Ectodermal cell (in vitro differentiated cells): Measurements from ENCODE around the gene CLCN3.

ENCODE experiments used
- H3K27ac ChIP-seq: 2 replicates; pipeline ENCODE4 v1.7.0; 2013; ENCODE audit warnings: mild to moderate bottlenecking, low read depth, low read length; ENCODE audit not compliant: insufficient read depth, poor library complexity, severe bottlenecking
- H3K27me3 ChIP-seq: 2 replicates; pipeline ENCODE4 v1.7.0; 2013; ENCODE audit warnings: mild to moderate bottlenecking, low read length; ENCODE audit not compliant: insufficient read depth, control insufficient read depth, poor library complexity, severe bottlenecking
- H3K36me3 ChIP-seq: one replicate; pipeline ENCODE4 v1.7.0; 2013; ENCODE audit warnings: low read length; ENCODE audit not compliant: control insufficient read depth, insufficient read depth
- H3K4me1 ChIP-seq: one replicate; pipeline ENCODE4 v1.7.0; 2013; ENCODE audit warnings: low read length; ENCODE audit not compliant: control insufficient read depth, insufficient read depth
- H3K4me3 ChIP-seq: 2 replicates; pipeline ENCODE4 v1.7.0; 2013; ENCODE audit warnings: low read depth, low read length, control low read depth; ENCODE audit not compliant: insufficient read depth
- H3K9me3 ChIP-seq: 2 replicates; pipeline ENCODE4 v1.7.0; 2013; ENCODE audit warnings: mild to moderate bottlenecking, low read length, moderate library complexity; ENCODE audit not compliant: control insufficient read depth
- WGBS, 2 experiments: methylation state at CpG; one replicate each; pipeline ENCODE4 v1.1.7; 2013; ENCODE audit warnings: missing lambda C conversion rate in 2 of 2; 5-methylcytosine and 5-hydroxymethylcytosine counted together

CLCN3 gene

GRCh38 chr4:169603312-169603711, 17.1 kb upstream of the CLCN3 start:
- 90 to 100% methylated on average over 2 of the region's 2 CpGs for WGBS, 2 experiments

GRCh38 chr4:169604131-169604900, 16.1 kb upstream of the CLCN3 start:
- WGBS, 2 experiments: 60 to 73% methylated on average over 1 of the region's 1 CpG

More at GRCh38 chr4:169603312-169603711, 17.1 kb upstream of the CLCN3 start:
- no peak overlapping the region for H3K27ac ChIP-seq
- H3K36me3 ChIP-seq: peaks cover 7% of the 10 kb centered on the region
- no peaks in the 10 kb centered on the region for H3K4me1 ChIP-seq
- H3K27me3 ChIP-seq: no peaks in the 10 kb centered on the region
- H3K4me3 ChIP-seq: no peak overlapping the region
- H3K9me3 ChIP-seq: no peaks in the 10 kb centered on the region

GRCh38 chr4:169604903-169605331, 15.5 kb upstream of the CLCN3 start:
- no peaks in the 10 kb centered on the region for H3K4me1 ChIP-seq
- H3K36me3 ChIP-seq: peaks cover 7% of the 10 kb centered on the region
- H3K27ac ChIP-seq: no peak overlapping the region
- H3K9me3 ChIP-seq: no peaks in the 10 kb centered on the region
- no peaks in the 10 kb centered on the region for H3K27me3 ChIP-seq
- WGBS, 2 experiments: 96 to 100% methylated on average over 1 of the region's 1 CpG
- H3K4me3 ChIP-seq: no peak overlapping the region

More at GRCh38 chr4:169604131-169604900, 16.1 kb upstream of the CLCN3 start:
- no peak overlapping the region for H3K27ac ChIP-seq
- no peak overlapping the region for H3K4me3 ChIP-seq
- no peaks in the 10 kb centered on the region for H3K9me3 ChIP-seq
- H3K27me3 ChIP-seq: no peaks in the 10 kb centered on the region
- H3K36me3 ChIP-seq: peaks cover 7% of the 10 kb centered on the region
- H3K4me1 ChIP-seq: no peaks in the 10 kb centered on the region

GRCh38 chr4:169611157-169611556, 9.2 kb upstream of the CLCN3 start:
- 74 to 77% methylated on average over 4 of the region's 4 CpGs for WGBS, 2 experiments

GRCh38 chr4:169611991-169612870, 8.1 kb upstream of the CLCN3 start, which contains the start of gene NEK1:
Gene NEK1 (minus strand): TSS chr4:169612583. CDS start chr4:169602630, 9,953 bp downstream.
- 0 to 1% methylated on average over 59 to 61 of the region's 61 CpGs for WGBS, 2 experiments
- H3K27ac ChIP-seq: peak within 1 kb of the TSS; percentile 96
- no peaks in the 10 kb centered on the region for H3K4me1 ChIP-seq
- H3K9me3 ChIP-seq: no peaks in the 10 kb centered on the region
- H3K4me3 ChIP-seq: peak within 1 kb of the TSS; percentile 94
- H3K27me3 ChIP-seq: no peaks in the 10 kb centered on the region
- no peaks in the 10 kb centered on the region for H3K36me3 ChIP-seq

More at GRCh38 chr4:169611157-169611556, 9.2 kb upstream of the CLCN3 start:
- no peaks in the 10 kb centered on the region for H3K36me3 ChIP-seq
- H3K4me3 ChIP-seq: no peak overlapping the region
- no peaks in the 10 kb centered on the region for H3K27me3 ChIP-seq
- no peaks in the 10 kb centered on the region for H3K4me1 ChIP-seq
- H3K9me3 ChIP-seq: no peaks in the 10 kb centered on the region
- H3K27ac ChIP-seq: no peak overlapping the region

GRCh38 chr4:169612871-169613859, 7.2 kb upstream of the CLCN3 start:
- no peaks in the 10 kb centered on the region for H3K4me1 ChIP-seq
- no peaks in the 10 kb centered on the region for H3K36me3 ChIP-seq
- peak overlapping the region; percentile 94 for H3K4me3 ChIP-seq
- H3K27ac ChIP-seq: peak overlapping the region; percentile 96
- no peaks in the 10 kb centered on the region for H3K9me3 ChIP-seq
- no peaks in the 10 kb centered on the region for H3K27me3 ChIP-seq
- 0 to 3% methylated on average over 8 of the region's 9 CpGs for WGBS, 2 experiments

GRCh38 chr4:169615467-169616106, 4.8 kb upstream of the CLCN3 start:
- Histone ChIP-seq H3K27ac (no peak overlapping the region), H3K27me3 (no peaks in the 10 kb centered on the region), H3K4me3 (no peak overlapping the region), H3K36me3 (no peaks in the 10 kb centered on the region), H3K9me3 (no peaks in the 10 kb centered on the region), H3K4me1 (no peaks in the 10 kb centered on the region)
- whole genome bisulfite sequencing, 2 experiments: 86 to 91% methylated on average over 4 of the region's 4 CpGs

- H3K4me3 ChIP-seq: no peak overlapping the region
- no peaks in the 10 kb centered on the region for H3K9me3 ChIP-seq
- H3K36me3 ChIP-seq: no peaks in the 10 kb centered on the region
- H3K4me1 ChIP-seq: peaks cover 6% of the 10 kb centered on the region
- no peak overlapping the region for H3K27ac ChIP-seq
- no peaks in the 10 kb centered on the region for H3K27me3 ChIP-seq
Measured at GRCh38 chr4:169616846-169617245, 3.5 kb upstream of the CLCN3 start.

- Histone ChIP-seq H3K27ac (no peak overlapping the region), H3K9me3 (no peaks in the 10 kb centered on the region), H3K27me3 (no peaks in the 10 kb centered on the region), H3K4me1 (peaks cover 10% of the 10 kb centered on the region), H3K4me3 (no peak overlapping the region), H3K36me3 (no peaks in the 10 kb centered on the region)
- whole genome bisulfite sequencing, 2 experiments: 86 to 100% methylated on average over 1 to 2 of the region's 2 CpGs
Measured at GRCh38 chr4:169617306-169617705, 3.1 kb upstream of the CLCN3 start.
